ENCODE results near the gene TXNRD1. TPM values are rescaled to one million over a fixed set of nuclear protein-coding genes. Genes with fewer than 3 reads are reported as not detected.

TXNRD1 gene
- total and polyA plus RNA-seq, 8 donors = 54.6 to 174 (median 61.1) TPM

GRCh38 chr12:104295954-104296353 lies 80.4 kb downstream of the TXNRD1 start:
- no peaks in the 10 kb centered on the region for H3K27me3 ChIP-seq
- no peaks in the 10 kb centered on the region for H3K9me3 ChIP-seq
- TF ChIP-seq, protein P1, sequence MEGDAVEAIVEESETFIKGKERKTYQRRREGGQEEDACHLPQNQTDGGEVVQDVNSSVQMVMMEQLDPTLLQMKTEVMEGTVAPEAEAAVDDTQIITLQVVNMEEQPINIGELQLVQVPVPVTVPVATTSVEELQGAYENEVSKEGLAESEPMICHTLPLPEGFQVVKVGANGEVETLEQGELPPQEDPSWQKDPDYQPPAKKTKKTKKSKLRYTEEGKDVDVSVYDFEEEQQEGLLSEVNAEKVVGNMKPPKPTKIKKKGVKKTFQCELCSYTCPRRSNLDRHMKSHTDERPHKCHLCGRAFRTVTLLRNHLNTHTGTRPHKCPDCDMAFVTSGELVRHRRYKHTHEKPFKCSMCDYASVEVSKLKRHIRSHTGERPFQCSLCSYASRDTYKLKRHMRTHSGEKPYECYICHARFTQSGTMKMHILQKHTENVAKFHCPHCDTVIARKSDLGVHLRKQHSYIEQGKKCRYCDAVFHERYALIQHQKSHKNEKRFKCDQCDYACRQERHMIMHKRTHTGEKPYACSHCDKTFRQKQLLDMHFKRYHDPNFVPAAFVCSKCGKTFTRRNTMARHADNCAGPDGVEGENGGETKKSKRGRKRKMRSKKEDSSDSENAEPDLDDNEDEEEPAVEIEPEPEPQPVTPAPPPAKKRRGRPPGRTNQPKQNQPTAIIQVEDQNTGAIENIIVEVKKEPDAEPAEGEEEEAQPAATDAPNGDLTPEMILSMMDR (IDR thresholded peaks at IDR 0.05) = no peak
- H3K4me3 ChIP-seq = no peak overlapping the region
- intact Hi-C loops (cut with DNase I) = no loop called here
- peaks cover 0 to 81% of the 10 kb centered on the region in 2 donors for H3K36me3 ChIP-seq
- peaks cover 20 to 89% of the 10 kb centered on the region in 2 donors for H3K4me1 ChIP-seq
- H3K27ac ChIP-seq = no peak overlapping the region
- DNase-seq = no peak
- ATAC-seq = no peak

DNA sequence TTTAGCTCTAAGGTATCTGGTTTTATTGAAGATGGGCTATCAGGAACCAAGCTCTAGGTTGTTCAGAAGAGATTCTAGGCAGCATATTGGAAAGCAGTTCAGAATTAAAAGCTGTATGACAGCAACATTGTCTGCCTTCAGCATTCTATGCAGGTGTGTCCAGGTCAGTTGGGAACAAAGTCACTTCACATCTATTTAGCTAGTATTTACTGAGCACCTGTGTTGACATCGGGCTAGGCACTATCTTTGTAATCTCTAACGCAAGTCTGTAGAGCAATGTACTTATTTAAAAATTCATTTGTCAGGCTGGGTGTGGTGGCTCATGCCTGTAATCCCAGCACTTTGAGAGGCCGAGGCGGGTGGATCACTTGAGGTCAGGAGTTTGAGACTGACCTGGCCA lies 81.1 kb downstream of the TXNRD1 start:
- Histone ChIP-seq H3K27ac (no peak overlapping the region), H3K4me3 (no peak overlapping the region), H3K36me3 (peaks cover 0 to 73% of the 10 kb centered on the region in 2 donors), H3K27me3 (no peaks in the 10 kb centered on the region), H3K9me3 (no peaks in the 10 kb centered on the region), H3K4me1 (peaks cover 18 to 89% of the 10 kb centered on the region in 2 donors)
- intact Hi-C loops (cut with DNase I) = no loop called here
- no peak for DNase-seq
- TF ChIP-seq, protein P1 (IDR thresholded peaks at IDR 0.05) = no peak
- ATAC-seq = peak; percentile 6

- peaks cover 0 to 64% of the 10 kb centered on the region in 2 donors for H3K36me3 ChIP-seq
- H3K4me3 ChIP-seq = no peak overlapping the region
- H3K9me3 ChIP-seq = no peaks in the 10 kb centered on the region
- H3K27ac ChIP-seq = peak overlapping the region in 1 of 2 donors; percentile 3
- TF ChIP-seq, protein P1 (IDR thresholded peaks at IDR 0.05) = no peak
- ATAC-seq = peak; percentile 93
- intact Hi-C loops (cut with DNase I) = no loop called here
- DNase-seq = no peak
- peaks cover 15 to 83% of the 10 kb centered on the region in 2 donors for H3K4me1 ChIP-seq
- H3K27me3 ChIP-seq = no peaks in the 10 kb centered on the region
Observed at GRCh38 chr12:104297477-104298113, 82.0 kb downstream of the TXNRD1 start.

DNA sequence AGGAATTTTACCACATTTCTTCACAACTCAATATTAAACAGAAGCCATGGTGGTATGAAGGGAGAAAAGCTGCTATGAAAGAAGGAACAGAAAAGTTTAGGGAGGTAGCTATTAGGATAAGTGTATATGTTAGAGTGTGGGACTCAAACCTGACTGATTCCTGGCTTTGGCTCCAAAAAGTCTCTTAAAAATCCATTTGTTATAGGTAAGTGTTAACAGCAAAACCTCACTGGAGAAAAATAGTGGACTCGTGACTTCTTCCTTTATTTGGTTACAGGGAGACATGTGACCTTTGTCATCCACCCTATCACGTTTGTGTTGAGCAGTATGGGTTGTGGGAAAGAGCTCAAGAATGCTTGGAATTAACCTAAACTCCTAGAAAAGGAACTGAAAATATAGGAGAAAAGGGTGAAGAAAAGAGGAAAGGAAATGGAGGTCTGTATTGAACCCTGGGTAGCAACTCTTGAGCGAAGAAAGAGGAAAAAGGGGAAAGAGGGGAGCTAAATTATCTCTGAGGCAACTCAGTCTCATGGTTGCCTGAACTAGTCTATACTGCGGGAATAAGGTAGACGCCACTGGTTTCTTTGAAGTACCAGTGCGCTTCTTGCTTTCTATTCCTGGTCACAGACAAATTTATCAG lies 84.4 kb downstream of the TXNRD1 start:
- Histone ChIP-seq H3K27me3 (no peaks in the 10 kb centered on the region), H3K4me3 (no peak overlapping the region), H3K9me3 (no peaks in the 10 kb centered on the region), H3K27ac (peak overlapping the region in 1 of 2 donors; percentile 20), H3K4me1 (peaks cover 15 to 84% of the 10 kb centered on the region in 2 donors), H3K36me3 (peaks cover 0 to 47% of the 10 kb centered on the region in 2 donors)
- ATAC-seq (no peak), DNase-seq (no peak)
- intact Hi-C loops (cut with DNase I) = no loop called here
- TF ChIP-seq, protein P1 (IDR thresholded peaks at IDR 0.05) = no peak

DNA sequence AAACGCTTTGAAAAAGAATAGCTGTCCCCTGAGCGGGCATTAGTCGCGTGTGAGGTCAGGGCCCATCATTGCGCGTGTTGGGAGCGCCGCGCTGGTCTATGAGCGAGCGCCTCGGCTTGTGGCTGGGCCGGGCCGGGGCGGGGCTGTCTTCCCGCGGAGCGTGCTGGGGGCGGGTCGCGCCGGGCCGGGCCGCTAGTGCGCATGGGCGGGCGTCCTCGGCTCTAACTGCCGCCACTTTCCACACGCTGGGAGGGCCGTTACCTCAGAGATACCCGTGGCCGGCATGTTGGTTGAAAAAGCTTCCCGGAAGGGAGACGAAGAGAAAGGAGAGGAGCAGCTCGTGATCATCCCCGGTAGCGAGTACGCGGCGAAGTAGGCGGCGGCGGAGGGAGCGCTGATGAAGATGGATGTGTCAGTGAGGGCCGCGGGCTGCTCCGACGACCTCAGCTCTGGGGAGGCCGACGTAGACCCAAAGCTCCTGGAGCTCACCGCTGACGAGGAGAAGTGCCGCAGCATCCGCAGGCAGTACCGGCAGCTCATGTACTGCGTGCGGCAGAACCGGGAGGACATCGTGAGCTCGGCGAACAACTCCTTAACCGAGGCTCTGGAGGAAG lies 88.1 kb downstream of the TXNRD1 start, which contains the start of gene EID3:
Gene EID3, plus strand, starts transcription at position 202 of the 614 bp plus-strand sequence. Its CDS starts 196 bp downstream, at position 398.
- no peaks in the 10 kb centered on the region for H3K27me3 ChIP-seq
- TF ChIP-seq, protein P1 (IDR thresholded peaks at IDR 0.05) = no peak
- H3K27ac ChIP-seq = peak within 1 kb of the TSS; percentile 70 to 77
- DNase-seq = peak; percentile 81 to 98 (median 92)
- peaks cover 2 to 76% of the 10 kb centered on the region in 2 donors for H3K4me1 ChIP-seq
- H3K9me3 ChIP-seq = no peaks in the 10 kb centered on the region
- peaks cover 0 to 19% of the 10 kb centered on the region in 2 donors for H3K36me3 ChIP-seq
- intact Hi-C loops (cut with DNase I) = no loop called here
- peak within 1 kb of the TSS; percentile 44 to 47 for H3K4me3 ChIP-seq
- ATAC-seq = peak; percentile 100

Data from left lung (tissue), 10 donors.